HepG2 (cell line): ENCODE measurements around the gene SPTBN2. TPM values are rescaled to one million over a fixed set of nuclear protein-coding genes. Genes with fewer than 3 reads are reported as not detected.
"Not testable (repeated sequence)": the region's sequence is repeated elsewhere in the genome, so short reads cannot be mapped to it uniquely, and the experiment has no call there.

ENCODE experiments used
- ATAC-seq: fragments of 200-7000 bp; cut with Tn5 transposase; 3 replicates; pipeline ENCODE4 v1.9.1; 2020; ENCODE audit warnings: mild to moderate bottlenecking, moderate library complexity
- BruUV-seq: library from RNA; stranded (reverse); fragments of 400-500 nt; replicated peaks from 2 replicates; lab custom pipeline; 2021; lab: Mats Ljungman, UMichigan
- CTCF ChIA-PET: fragments of 300-600 bp; formaldehyde crosslinking; extraction: SDS; loops from one replicate; lab custom pipeline; 2021; ENCODE audit warnings: low total read pairs, inconsistent platforms, low intra/inter-chr PET ratio; lab: Yijun Ruan, JAX
- POLR2A ChIA-PET: fragments of 350-600 bp; sonication (Branson Sonifier 250); formaldehyde crosslinking; loops from one replicate; lab custom pipeline; 2020; ENCODE audit warnings: antibody characterized with exemption, inconsistent platforms; lab: Yijun Ruan, JAX
- DNase-seq: peaks from one replicate; pipeline ENCODE4 v3.0.0-alpha.2; 2015; ENCODE audit warnings: low spot score
- FAIRE-seq: peaks from 3 replicates; lab custom pipeline; 2011; peaks lifted over from hg19 to GRCh38; lab: Jason Lieb, UNC
- H2AFZ ChIP-seq: one replicate; pipeline ENCODE4 v1.6.1; 2011; ENCODE audit warnings: low read length, inconsistent platforms
- H3K27ac ChIP-seq: fragments of 300-600 bp; 3 replicates; pipeline ENCODE4 v1.8.0; 2011; ENCODE audit warnings: mixed run types, mild to moderate bottlenecking, mixed read lengths, low read length, inconsistent platforms; ENCODE audit not compliant: insufficient read depth; ENCODE audit errors: extremely low read length
- H3K27me3 ChIP-seq, 2 experiments: fragments of 200-600 bp in 1 of 2; 2 replicates in 1 of 2; 3 replicates in 1 of 2; pipeline versions ENCODE4 v1.6.0 to v1.8.0; 2011; ENCODE audit warnings: low read length in 2 of 2, mild to moderate bottlenecking in 2 of 2, moderate library complexity in 2 of 2, inconsistent platforms in 1 of 2; ENCODE audit not compliant: insufficient read depth in 2 of 2, control insufficient read depth in 1 of 2
- H3K36me3 ChIP-seq, 2 experiments: fragments of 200-600 bp in 1 of 2; replicated peaks in 1 of 2; 2 replicates in 1 of 2; 3 replicates in 1 of 2; pipeline versions ENCODE4 v1.5.1 to v1.8.0; 2011; ENCODE audit warnings: low read length in 2 of 2, inconsistent platforms in 1 of 2; ENCODE audit not compliant: insufficient read depth in 2 of 2, control insufficient read depth in 1 of 2
- H3K4me1 ChIP-seq: 2 replicates; pipeline ENCODE4 v1.5.1; 2012; ENCODE audit warnings: low read length, inconsistent platforms; ENCODE audit not compliant: insufficient read depth
- H3K4me2 ChIP-seq: 2 replicates; pipeline ENCODE4 v1.6.0; 2011; ENCODE audit warnings: low read depth, low read length, inconsistent platforms
- H3K4me3 ChIP-seq, 3 experiments: fragments of 200-600 bp in 1 of 3; sonication (generic), shearing (Covaris generic) in 1 of 3; replicated peaks in 1 of 3; 2 replicates each; pipeline ENCODE4 v1.5.1; 2011 to 2016; ENCODE audit warnings: low read length in 3 of 3, inconsistent platforms in 2 of 3, low read depth in 2 of 3, mild to moderate bottlenecking in 2 of 3, control low read depth in 1 of 3, mixed read lengths in 1 of 3; ENCODE audit not compliant: insufficient read depth in 1 of 3
- H3K79me2 ChIP-seq: one replicate; pipeline ENCODE4 v1.6.1; 2011; ENCODE audit warnings: low read length, inconsistent platforms; ENCODE audit not compliant: insufficient read depth
- H3K9ac ChIP-seq: 2 replicates; pipeline ENCODE4 v1.6.0; 2011; ENCODE audit warnings: mild to moderate bottlenecking, low read depth, low read length, inconsistent platforms; ENCODE audit not compliant: insufficient read depth
- H3K9me3 ChIP-seq: 2 replicates; pipeline ENCODE4 v1.5.1; 2012; ENCODE audit warnings: mild to moderate bottlenecking, low read length
- H4K20me1 ChIP-seq: 2 replicates; pipeline ENCODE4 v1.6.0; 2011; ENCODE audit warnings: inconsistent platforms, mild to moderate bottlenecking, low read length, moderate library complexity; ENCODE audit not compliant: insufficient read depth
- KLF15 ChIP-seq: sonication (generic); formaldehyde crosslinking; IDR thresholded peaks from 2 replicates; pipeline ENCODE4 v1.8.1; 2023; ENCODE audit warnings: borderline replicate concordance, mild to moderate bottlenecking, inconsistent platforms, missing genetic modification reagents, mixed read lengths
- REL ChIP-seq: sonication (generic); formaldehyde crosslinking; conservative IDR thresholded peaks from 2 replicates; pipeline ENCODE4 v1.8.0; 2022; ENCODE audit warnings: mild to moderate bottlenecking, missing genetic modification reagents, moderate library complexity
- SIN3B ChIP-seq: fragments of 150-350 bp; IDR thresholded peaks from 2 replicates; pipeline ENCODE4 v1.6.1; 2014; ENCODE audit warnings: low read length
- ZBTB38 ChIP-seq: sonication (generic); formaldehyde crosslinking; IDR thresholded peaks from 2 replicates; pipeline ENCODE4 v1.5.1; 2020; ENCODE audit warnings: mild to moderate bottlenecking, missing genetic modification reagents
- ZNF225 ChIP-seq: sonication (generic); formaldehyde crosslinking; IDR thresholded peaks from 2 replicates; pipeline ENCODE4 v1.4.0; 2020; ENCODE audit warnings: mild to moderate bottlenecking, missing genetic modification reagents
- ZNF468 ChIP-seq: sonication (generic); formaldehyde crosslinking; IDR thresholded peaks from 2 replicates; pipeline ENCODE4 v1.8.0; 2022; ENCODE audit warnings: mild to moderate bottlenecking, moderate library complexity, missing genetic modification reagents
- ZNF564 ChIP-seq: sonication (generic); formaldehyde crosslinking; IDR thresholded peaks from 2 replicates; pipeline ENCODE4 v1.8.1; 2023; ENCODE audit warnings: mild to moderate bottlenecking, missing genetic modification reagents
- ZNF605 ChIP-seq: sonication (generic); formaldehyde crosslinking; IDR thresholded peaks from 2 replicates; pipeline ENCODE4 v1.8.0; 2022; ENCODE audit warnings: mild to moderate bottlenecking, missing genetic modification reagents
- ZNF879 ChIP-seq: sonication (generic); formaldehyde crosslinking; IDR thresholded peaks from 2 replicates; pipeline ENCODE4 v1.8.1; 2023; ENCODE audit warnings: missing genetic modification reagents
- WGBS: methylation state at CpG from one replicate; pipeline ENCODE4 v1.1.6; 2017; ENCODE audit warnings: low lambda C conversion rate; 5-methylcytosine and 5-hydroxymethylcytosine counted together
- in situ Hi-C: cut with HindIII; loops from 2 replicates; pipeline ENCODE4 v1.10.0; 2017; ENCODE audit warnings: low pct_unique_long_range_greater_than_20kb; ENCODE audit not compliant: extremely low pct_ligation_motif_present
- intact Hi-C: fragments of 100-400 bp; cut with micrococcal nuclease; formaldehyde crosslinking; loops from one replicate; pipeline ENCODE4 v1.10.0; 2022; ENCODE audit not compliant: unreplicated experiment
- polyA plus RNA-seq, 8 experiments: library from polyadenylated mRNA; depleted of rRNA in 3 of 8; stranded (reverse) in 7 of 8; unstranded in 1 of 8; fragments of >200 nt; fragmentation: Illumina TruSeq in 4 of 8; extraction: Trizol in 4 of 8; gene quantifications; 2 replicates each; pipeline versions ENCODE4 v1.2.1 to v1.2.3, GENCODE V29; 2011 to 2016; ENCODE audit warnings: low read depth in 4 of 8, missing spikeins in 1 of 8, mixed read lengths in 1 of 8; ENCODE audit not compliant: insufficient read depth in 1 of 8
- total RNA-seq, 5 experiments: library from RNA; depleted of rRNA; stranded (reverse); fragments of >200 nt; fragmentation: Illumina TruSeq; extraction: Trizol; gene quantifications; 2 replicates each; pipeline ENCODE4 v1.2.3, GENCODE V29; 2016; ENCODE audit warnings: low read depth in 1 of 5
- TF ChIP-seq, protein P1 (sequence below): sonication (generic); formaldehyde crosslinking; IDR thresholded peaks from 2 replicates; pipeline ENCODE4 v1.4.0; 2020; ENCODE audit warnings: missing genetic modification reagents

The SPTBN2 gene
- total and polyA plus RNA-seq, 2 of the 13 experiments (the other 11 are each of a cell fraction or from before 2014, with no cell fraction given), result 0.65 to 4.0 TPM

DNA sequence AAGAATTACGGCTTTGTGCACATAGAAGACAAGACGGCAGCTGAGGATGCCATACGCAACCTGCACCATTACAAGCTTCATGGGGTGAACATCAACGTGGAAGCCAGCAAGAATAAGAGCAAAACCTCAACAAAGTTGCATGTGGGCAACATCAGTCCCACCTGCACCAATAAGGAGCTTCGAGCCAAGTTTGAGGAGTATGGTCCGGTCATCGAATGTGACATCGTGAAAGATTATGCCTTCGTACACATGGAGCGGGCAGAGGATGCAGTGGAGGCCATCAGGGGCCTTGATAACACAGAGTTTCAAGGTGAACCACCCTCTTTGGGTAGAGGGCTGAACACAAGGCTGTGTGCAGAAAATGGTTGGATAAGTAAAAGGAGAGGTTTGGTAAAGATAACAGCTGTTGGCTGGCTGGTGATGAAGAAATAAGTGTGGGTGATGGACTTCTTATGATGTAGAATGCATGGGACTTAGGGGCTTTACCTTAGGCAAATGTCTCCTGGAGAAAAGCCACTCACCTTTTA, 89.1 kb downstream of the SPTBN2 start:
- H3K27me3 ChIP-seq, H2AFZ ChIP-seq, ATAC-seq, CTCF ChIA-PET, H3K9me3 ChIP-seq, FAIRE-seq, H3K27ac ChIP-seq, in situ Hi-C loops, DNase-seq, BruUV-seq: not testable (repeated sequence)
- H3K9ac ChIP-seq, result peak overlapping the region; percentile 97
- H3K4me1 ChIP-seq, result peaks cover 77% of the 10 kb centered on the region
- TF ChIP-seq ZBTB38 (CRISPR knock-in tag), result peak; percentile 42; the same call in 1 of the 2 replicates
- POLR2A ChIA-PET, result interaction anchor here (2.2 to 10.0 kb wide), 6 partner anchors 8 to 50 kb away, joined by 6 to 211 read pairs (median 40); partner anchors contain the start of genes CCDC87, CCS and RBM14
- H3K4me3 ChIP-seq, result peak overlapping the region; percentile 44 to 90 (median 87); a peak in 5 of 6 replicates
- intact Hi-C loops, result loop anchor here (2.0 kb wide), 1 partner anchor 47 kb away; the partner anchor contains the start of genes CCDC87 and CCS
- H3K4me2 ChIP-seq, result peak overlapping the region; percentile 88
- peaks cover 65% of the 10 kb centered on the region for H4K20me1 ChIP-seq
- H3K79me2 ChIP-seq, result peaks cover 84% of the 10 kb centered on the region
- H3K36me3 ChIP-seq, result peaks cover 10 to 36% of the 10 kb centered on the region in 2 experiments
- WGBS, result 93% methylated on average over 6 of the region's 10 CpGs

DNA sequence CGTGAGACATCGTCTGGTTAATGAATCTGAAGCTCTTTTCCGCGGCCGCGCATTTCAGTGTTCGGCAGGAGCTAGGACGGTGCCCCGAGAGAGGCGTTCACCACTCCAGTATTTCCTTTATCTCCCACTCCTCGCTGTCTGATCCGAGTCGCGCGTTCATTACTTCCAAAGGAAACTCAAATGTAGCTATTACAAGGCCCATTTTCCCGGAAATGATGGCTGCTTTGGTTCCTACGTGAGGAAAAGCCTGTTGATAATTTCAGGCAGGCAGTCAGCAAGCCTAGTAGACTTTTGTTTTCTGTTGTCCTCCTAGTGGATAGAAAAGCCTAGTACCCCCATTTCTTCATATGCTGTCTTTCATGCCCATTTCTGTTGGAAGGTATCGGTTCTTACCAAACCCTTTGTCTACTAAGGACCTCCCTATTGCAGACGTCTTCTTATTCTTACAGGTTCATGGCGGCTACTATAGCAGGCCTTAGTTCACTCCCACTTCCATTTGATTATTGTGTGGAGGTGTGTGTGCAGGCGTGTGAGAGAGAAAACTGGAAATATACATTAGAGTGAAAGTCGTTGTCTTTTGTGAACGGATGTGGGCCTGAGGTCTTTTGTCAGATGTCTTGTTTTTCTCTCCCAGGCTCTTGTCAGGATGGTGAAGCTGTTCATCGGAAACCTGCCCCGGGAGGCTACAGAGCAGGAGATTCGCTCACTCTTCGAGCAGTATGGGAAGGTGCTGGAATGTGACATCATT, 89.8 kb downstream of the SPTBN2 start:
- H3K4me1 ChIP-seq, result peaks cover 71% of the 10 kb centered on the region
- H3K27me3 ChIP-seq, result no peaks in the 10 kb centered on the region; a peak in 1 of 5 replicates
- DNase-seq, result peak; percentile 29
- POLR2A ChIA-PET, result interaction anchor here (0.6 to 10.0 kb wide), 21 partner anchors 9 to 734 kb away, joined by 3 to 211 read pairs (median 13); partner anchors contain the start of genes ACTN3, BBS1, CCDC87 and CCS
- BruUV-seq, result TSS peak; percentile 67
- FAIRE-seq, result peak; percentile 32
- peaks cover 84% of the 10 kb centered on the region for H3K79me2 ChIP-seq
- CTCF ChIA-PET, result interaction anchor here (2.1 kb wide), 1 partner anchor 60 kb away, joined by 7 read pairs; no protein-coding TSS in a partner anchor
- peak overlapping the region; percentile 88 for H3K4me2 ChIP-seq
- intact Hi-C loops, result loop anchor here (2.0 kb wide), 1 partner anchor 46 kb away; the partner anchor contains the start of genes CCDC87 and CCS
- TF ChIP-seq KLF15, result no peak
- TF ChIP-seq ZNF564 (CRISPR knock-in tag), result 0 out of 2 replicates have a peak, but pooled peaks have one; percentile 9
- 0 out of 2 replicates have a peak, but pooled peaks have one; percentile 13 for TF ChIP-seq SIN3B
- TF ChIP-seq ZNF605 (CRISPR knock-in tag), result 0 out of 2 replicates have a peak, but pooled peaks have one; percentile 14
- 0 out of 2 replicates have a peak, but pooled peaks have one; percentile 58 for TF ChIP-seq ZNF879 (CRISPR knock-in tag)
- 0 out of 2 replicates have a peak, but pooled peaks have one; percentile 12 for TF ChIP-seq REL (CRISPR knock-in tag)
- TF ChIP-seq, protein P1, sequence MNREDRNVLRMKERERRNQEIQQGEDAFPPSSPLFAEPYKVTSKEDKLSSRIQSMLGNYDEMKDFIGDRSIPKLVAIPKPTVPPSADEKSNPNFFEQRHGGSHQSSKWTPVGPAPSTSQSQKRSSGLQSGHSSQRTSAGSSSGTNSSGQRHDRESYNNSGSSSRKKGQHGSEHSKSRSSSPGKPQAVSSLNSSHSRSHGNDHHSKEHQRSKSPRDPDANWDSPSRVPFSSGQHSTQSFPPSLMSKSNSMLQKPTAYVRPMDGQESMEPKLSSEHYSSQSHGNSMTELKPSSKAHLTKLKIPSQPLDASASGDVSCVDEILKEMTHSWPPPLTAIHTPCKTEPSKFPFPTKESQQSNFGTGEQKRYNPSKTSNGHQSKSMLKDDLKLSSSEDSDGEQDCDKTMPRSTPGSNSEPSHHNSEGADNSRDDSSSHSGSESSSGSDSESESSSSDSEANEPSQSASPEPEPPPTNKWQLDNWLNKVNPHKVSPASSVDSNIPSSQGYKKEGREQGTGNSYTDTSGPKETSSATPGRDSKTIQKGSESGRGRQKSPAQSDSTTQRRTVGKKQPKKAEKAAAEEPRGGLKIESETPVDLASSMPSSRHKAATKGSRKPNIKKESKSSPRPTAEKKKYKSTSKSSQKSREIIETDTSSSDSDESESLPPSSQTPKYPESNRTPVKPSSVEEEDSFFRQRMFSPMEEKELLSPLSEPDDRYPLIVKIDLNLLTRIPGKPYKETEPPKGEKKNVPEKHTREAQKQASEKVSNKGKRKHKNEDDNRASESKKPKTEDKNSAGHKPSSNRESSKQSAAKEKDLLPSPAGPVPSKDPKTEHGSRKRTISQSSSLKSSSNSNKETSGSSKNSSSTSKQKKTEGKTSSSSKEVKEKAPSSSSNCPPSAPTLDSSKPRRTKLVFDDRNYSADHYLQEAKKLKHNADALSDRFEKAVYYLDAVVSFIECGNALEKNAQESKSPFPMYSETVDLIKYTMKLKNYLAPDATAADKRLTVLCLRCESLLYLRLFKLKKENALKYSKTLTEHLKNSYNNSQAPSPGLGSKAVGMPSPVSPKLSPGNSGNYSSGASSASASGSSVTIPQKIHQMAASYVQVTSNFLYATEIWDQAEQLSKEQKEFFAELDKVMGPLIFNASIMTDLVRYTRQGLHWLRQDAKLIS, result 0 out of 2 replicates have a peak, but pooled peaks have one; percentile 2
- TF ChIP-seq ZNF468, result 0 out of 2 replicates have a peak, but pooled peaks have one; percentile 12
- TF ChIP-seq ZNF225 (CRISPR knock-in tag), result no peak
- peak overlapping the region; percentile 95 for H3K27ac ChIP-seq
- peaks cover 11 to 30% of the 10 kb centered on the region in 2 experiments for H3K36me3 ChIP-seq
- 7% methylated on average over 25 of the region's 27 CpGs for WGBS
- peaks cover 59% of the 10 kb centered on the region for H4K20me1 ChIP-seq
- H3K9me3 ChIP-seq, result no peaks in the 10 kb centered on the region
- no peak for ATAC-seq
- no peak overlapping the region for H2AFZ ChIP-seq
- in situ Hi-C loops, result no loop called here
- H3K4me3 ChIP-seq, result peak overlapping the region; percentile 87 to 96 (median 90)
- H3K9ac ChIP-seq, result peak overlapping the region; percentile 97
